GM23248 (cell line): ENCODE data around the gene ST6GAL1. TPM values are rescaled to one million over a fixed set of nuclear protein-coding genes. Genes with fewer than 3 reads are reported as not detected.
A peak's percentile ranks its signal among the peaks of the same experiment; 100 is the strongest.
"Not testable (repeated sequence)": the region's sequence is repeated elsewhere in the genome, so short reads cannot be mapped to it uniquely, and the experiment has no call there.

Source experiments
- DNase-seq: peaks from one replicate; pipeline ENCODE4 v3.0.0-alpha.2; 2015
- H2AFZ ChIP-seq: fragments of 200-600 bp; sonication (generic); 2 replicates; pipeline ENCODE4 v1.6.1; 2016; ENCODE audit warnings: antibody characterized with exemption
- H3F3A ChIP-seq: fragments of 200-600 bp; sonication (generic); 2 replicates; pipeline ENCODE4 v1.6.1; 2016; ENCODE audit warnings: mild to moderate bottlenecking, antibody characterized with exemption, mixed run types; ENCODE audit not compliant: insufficient read depth
- H3K27ac ChIP-seq: fragments of 200-600 bp; sonication (generic); 2 replicates; pipeline ENCODE4 v1.5.1; 2016; ENCODE audit warnings: mild to moderate bottlenecking
- H3K27me3 ChIP-seq: fragments of 200-600 bp; sonication (generic); replicated peaks from 2 replicates; pipeline ENCODE4 v1.6.1; 2016; ENCODE audit warnings: mild to moderate bottlenecking; ENCODE audit not compliant: insufficient read depth
- H3K36me3 ChIP-seq: fragments of 200-600 bp; sonication (generic); 2 replicates; pipeline ENCODE4 v1.6.1; 2016; ENCODE audit warnings: low read depth, mild to moderate bottlenecking
- H3K4me1 ChIP-seq: fragments of 200-600 bp; sonication (generic); 2 replicates; pipeline ENCODE4 v1.6.1; 2016; ENCODE audit warnings: mild to moderate bottlenecking; ENCODE audit not compliant: insufficient read depth
- H3K4me2 ChIP-seq: fragments of 200-600 bp; sonication (generic); one replicate; pipeline ENCODE4 v1.6.1; 2016; ENCODE audit warnings: mild to moderate bottlenecking; ENCODE audit not compliant: unreplicated experiment
- H3K4me3 ChIP-seq: fragments of 200-600 bp; sonication (generic); 2 replicates; pipeline ENCODE4 v1.5.1; 2016; ENCODE audit warnings: mild to moderate bottlenecking
- H3K79me2 ChIP-seq: fragments of 200-600 bp; sonication (generic); 2 replicates; pipeline ENCODE4 v1.6.1; 2016; ENCODE audit warnings: mild to moderate bottlenecking; ENCODE audit not compliant: insufficient read depth
- H3K9ac ChIP-seq: fragments of 200-600 bp; sonication (generic); 2 replicates; pipeline ENCODE4 v1.6.1; 2016; ENCODE audit warnings: mild to moderate bottlenecking
- H3K9me2 ChIP-seq: fragments of 200-600 bp; sonication (generic); 2 replicates; pipeline ENCODE4 v1.6.1; 2016; ENCODE audit warnings: mixed run types, mild to moderate bottlenecking, moderate library complexity; ENCODE audit not compliant: insufficient read depth
- H3K9me3 ChIP-seq: fragments of 200-600 bp; sonication (generic); one replicate; pipeline ENCODE4 v1.6.1; 2017; ENCODE audit warnings: low read depth
- H4K20me1 ChIP-seq: fragments of 200-600 bp; sonication (generic); 2 replicates; pipeline ENCODE4 v1.6.0; 2016; ENCODE audit not compliant: insufficient read depth
- EZH2 ChIP-seq: fragments of 200-600 bp; sonication (generic); IDR thresholded peaks from 2 replicates; pipeline ENCODE4 v1.6.1; 2018; ENCODE audit warnings: antibody characterized with exemption, mild to moderate bottlenecking; ENCODE audit not compliant: insufficient read depth, poor library complexity, severe bottlenecking
- EZH2phosphoT487 ChIP-seq: fragments of 200-600 bp; sonication (generic); IDR thresholded peaks from 2 replicates; pipeline ENCODE4 v1.6.1; 2018; ENCODE audit warnings: antibody characterized with exemption, moderate library complexity, mild to moderate bottlenecking, low read depth; ENCODE audit not compliant: insufficient read depth
- WGBS, 2 experiments: methylation state at CpG; one replicate each; pipeline ENCODE4 v1.1.6; 2015 to 2017; ENCODE audit warnings: low lambda C conversion rate in 2 of 2, low coverage in 1 of 2; ENCODE audit errors: missing lambda C conversion rate in 2 of 2; 5-methylcytosine and 5-hydroxymethylcytosine counted together
- in situ Hi-C: fragments of 300-500 bp; cut with MboI; formaldehyde crosslinking; loops from 2 replicates; pipeline ENCODE4 v1.15.0; 2020
- polyA plus RNA-seq: library from polyadenylated mRNA; unstranded; fragments of >200 nt; fragmentation: Nextera tagmentation; extraction: Ambion mirVana; gene quantifications from 2 replicates; pipeline ENCODE4 v1.2.1, GENCODE V29; 2016
- total RNA-seq: library from RNA; depleted of rRNA; stranded (reverse); fragments of >200 nt; shearing (Covaris generic); gene quantifications from 2 replicates; pipeline ENCODE4 v1.2.3, GENCODE V29; 2014; rRNA removed

Gene ST6GAL1
- total RNA-seq: not detected in 2 replicates
- 0.20 and 0.41 TPM in 2 replicates for polyA plus RNA-seq

GRCh38 chr3:186930143-186930640 is at the start of gene ST6GAL1:
ST6GAL1 (plus strand) TSS chr3:186930526; CDS start chr3:187042704, 112,178 bp downstream.
- peak; percentile 44 for TF ChIP-seq EZH2
- TF ChIP-seq EZH2phosphoT487: no peak
- Histone ChIP-seq H4K20me1 (no peaks in the 10 kb centered on the region), H3F3A (no peaks in the 10 kb centered on the region), H2AFZ (peak within 1 kb of the TSS; percentile 70), H3K9me3 (no peaks in the 10 kb centered on the region), H3K27ac (no peak within 1 kb of the TSS), H3K4me2 (peak within 1 kb of the TSS; percentile 89), H3K36me3 (no peaks in the 10 kb centered on the region), H3K9me2 (no peaks in the 10 kb centered on the region), H3K27me3 (peaks cover 54% of the 10 kb centered on the region), H3K9ac (no peak within 1 kb of the TSS), H3K79me2 (no peaks in the 10 kb centered on the region), H3K4me3 (peak within 1 kb of the TSS; percentile 70), H3K4me1 (no peaks in the 10 kb centered on the region)
- in situ Hi-C loops: no loop called here
- peak; percentile 39 for DNase-seq
- WGBS, 2 experiments: 4 to 6% methylated on average over 32 to 33 of the region's 38 CpGs

GRCh38 chr3:186882150-186882524 is 48.2 kb upstream of the ST6GAL1 start:
- Histone ChIP-seq H2AFZ (no peak overlapping the region), H3K4me2 (no peak overlapping the region), H3K4me3 (no peak overlapping the region), H3K9me2 (no peaks in the 10 kb centered on the region), H3K79me2 (no peaks in the 10 kb centered on the region), H3K4me1 (peaks cover 11% of the 10 kb centered on the region), H3K27ac (no peak overlapping the region), H4K20me1 (no peaks in the 10 kb centered on the region), H3K9me3 (no peaks in the 10 kb centered on the region), H3K36me3 (no peaks in the 10 kb centered on the region), H3K27me3 (peaks cover 9% of the 10 kb centered on the region), H3F3A (no peaks in the 10 kb centered on the region), H3K9ac (no peak overlapping the region)
- no peak for DNase-seq
- in situ Hi-C loops: no loop called here
- 57 to 64% methylated on average over 4 of the region's 4 CpGs for WGBS, 2 experiments
- no peak for TF ChIP-seq EZH2
- TF ChIP-seq EZH2phosphoT487: no peak

- H3K4me3 ChIP-seq: no peak overlapping the region
- no peaks in the 10 kb centered on the region for H3K9me2 ChIP-seq
- peaks cover 14% of the 10 kb centered on the region for H3K27me3 ChIP-seq
- H3K4me2 ChIP-seq: no peak overlapping the region
- TF ChIP-seq EZH2 (no peak), EZH2phosphoT487 (no peak)
- H3K36me3 ChIP-seq: no peaks in the 10 kb centered on the region
- H3K79me2 ChIP-seq: no peaks in the 10 kb centered on the region
- peaks cover 11% of the 10 kb centered on the region for H3K4me1 ChIP-seq
- no peaks in the 10 kb centered on the region for H4K20me1 ChIP-seq
- no peaks in the 10 kb centered on the region for H3F3A ChIP-seq
- H3K9me3 ChIP-seq: no peaks in the 10 kb centered on the region
- no peak overlapping the region for H2AFZ ChIP-seq
- H3K27ac ChIP-seq: no peak overlapping the region
- in situ Hi-C loops: no loop called here
- DNase-seq: peak; percentile 84
- WGBS, 2 experiments: 60 to 66% methylated on average over 6 of the region's 6 CpGs
- H3K9ac ChIP-seq: no peak overlapping the region
These were observed 47.2 kb upstream of the ST6GAL1 start for GRCh38 chr3:186882881-186883685.

GRCh38 chr3:186883686-186884058 is 46.7 kb upstream of the ST6GAL1 start:
- H4K20me1 ChIP-seq: no peaks in the 10 kb centered on the region
- TF ChIP-seq EZH2phosphoT487: no peak
- no peak for TF ChIP-seq EZH2
- no peaks in the 10 kb centered on the region for H3K79me2 ChIP-seq
- no peak for DNase-seq
- H2AFZ ChIP-seq: no peak overlapping the region
- H3K9ac ChIP-seq: no peak overlapping the region
- in situ Hi-C loops: no loop called here
- H3K9me3 ChIP-seq: no peaks in the 10 kb centered on the region
- peaks cover 15% of the 10 kb centered on the region for H3K27me3 ChIP-seq
- no peak overlapping the region for H3K4me2 ChIP-seq
- no peak overlapping the region for H3K27ac ChIP-seq
- peaks cover 11% of the 10 kb centered on the region for H3K4me1 ChIP-seq
- no peaks in the 10 kb centered on the region for H3K36me3 ChIP-seq
- no peaks in the 10 kb centered on the region for H3F3A ChIP-seq
- no peak overlapping the region for H3K4me3 ChIP-seq
- H3K9me2 ChIP-seq: no peaks in the 10 kb centered on the region
- 82% methylated on average over 1 of the region's 1 CpG for WGBS, 2 experiments

- DNase-seq, H3F3A ChIP-seq, H3K9me2 ChIP-seq, H3K4me2 ChIP-seq, H3K36me3 ChIP-seq, H3K9me3 ChIP-seq, H3K79me2 ChIP-seq, H3K4me3 ChIP-seq, H4K20me1 ChIP-seq, in situ Hi-C loops, H2AFZ ChIP-seq, H3K9ac ChIP-seq, H3K27ac ChIP-seq: not testable (repeated sequence)
- WGBS, 2 experiments: 93 to 95% methylated on average over 8 to 24 of the region's 29 CpGs
- Histone ChIP-seq H3K27me3 (peaks cover 22% of the 10 kb centered on the region), H3K4me1 (peaks cover 11% of the 10 kb centered on the region)
These were observed 45.5 kb upstream of the ST6GAL1 start for GRCh38 chr3:186884868-186885267.
